NCI-H146 treated with DMSO at 0.1 percent for 48 hours (cell line): Measurements from ENCODE around the gene HSPB6.
A peak's percentile ranks its signal among the peaks of the same experiment; 100 is the strongest.
"Not testable (repeated sequence)": the region's sequence is repeated elsewhere in the genome, so short reads cannot be mapped to it uniquely, and the experiment has no call there.

Source experiments
- DNase-seq: peaks from one replicate; lab custom pipeline; 2025; ENCODE audit not compliant: unreplicated experiment; lab: John Stamatoyannopoulos, UW

HSPB6 gene

GRCh38 chr19:35756377-35757230 lies at the start of gene HSPB6:
Gene HSPB6, minus strand, starts transcription at chr19:35757029. Its CDS starts 21 bp downstream, at chr19:35757008.
- DNase-seq, result no peak

DNA sequence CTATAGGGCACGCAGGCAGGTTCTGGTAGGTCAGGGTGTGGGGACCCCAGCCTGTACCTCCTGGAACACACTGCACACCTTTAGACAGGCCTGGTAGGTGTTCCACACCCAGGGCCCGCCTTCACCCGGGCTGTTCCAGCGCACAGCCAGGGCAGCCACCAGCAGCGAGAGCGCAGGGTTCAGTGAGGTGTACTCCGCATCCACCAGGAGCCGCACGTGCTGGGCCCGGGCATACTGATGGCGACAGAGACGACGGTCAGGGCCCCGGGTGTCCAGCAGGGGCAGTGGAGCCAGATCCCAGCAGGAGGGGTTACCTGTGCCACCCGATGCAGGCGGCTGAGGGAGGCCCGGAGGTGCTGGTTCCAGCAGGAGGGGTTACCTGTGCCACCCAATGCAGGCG lies 49.8 kb upstream of the HSPB6 start:
- DNase-seq, result no peak

DNA sequence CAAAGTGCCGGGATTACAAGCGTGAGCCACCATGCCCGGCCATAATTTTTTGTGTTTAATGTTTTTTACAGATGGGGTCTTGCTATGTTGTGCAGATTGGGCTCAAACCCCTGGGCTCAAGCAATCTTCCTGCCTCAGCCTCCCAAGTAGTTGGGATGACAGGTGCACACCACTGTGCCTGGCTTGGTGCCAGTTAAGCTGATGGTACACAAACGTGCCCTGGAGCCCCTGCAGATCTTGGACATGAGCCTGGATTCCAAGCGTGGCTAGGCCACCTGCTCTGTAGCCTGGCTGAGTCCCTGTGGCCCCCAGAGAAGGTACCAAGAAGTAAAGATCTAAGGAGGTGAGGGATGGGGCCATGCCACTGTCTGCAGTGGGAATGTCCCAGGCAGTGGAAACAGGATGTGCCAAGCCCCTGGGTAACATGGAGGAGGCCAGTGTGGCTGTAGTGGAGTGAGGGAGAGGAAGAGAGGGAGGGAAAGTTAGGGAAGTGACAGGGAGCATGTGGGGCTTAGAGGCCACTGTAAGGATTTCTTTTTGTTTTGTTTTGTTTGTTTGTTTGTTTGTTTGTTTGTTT lies 48.8 kb upstream of the HSPB6 start:
- peak; percentile 9 for DNase-seq

- no peak for DNase-seq
These were observed 45.0 kb upstream of the HSPB6 start for GRCh38 chr19:35801828-35802227.

DNA sequence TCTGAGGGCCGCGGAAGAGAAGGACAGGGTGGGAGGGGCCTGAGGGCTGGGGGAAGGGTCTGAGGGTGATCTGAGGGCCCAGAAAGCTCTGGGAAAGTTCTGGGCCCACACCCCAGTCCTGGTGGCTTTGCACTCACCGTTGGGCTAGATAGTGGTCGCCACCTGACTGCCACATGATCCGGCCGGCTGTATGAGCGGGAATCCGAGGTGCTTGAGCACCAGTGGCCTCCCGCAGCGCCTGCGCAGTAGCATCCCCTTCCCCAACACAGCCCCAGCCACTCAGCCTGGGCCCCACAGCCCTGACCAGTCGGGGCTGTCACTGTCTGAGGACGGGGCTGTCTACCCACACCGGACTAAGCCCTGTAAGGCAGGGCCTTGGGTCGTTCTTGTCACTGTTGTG lies 40.8 kb upstream of the HSPB6 start:
- no peak for DNase-seq

GRCh38 chr19:35796645-35797542 lies 40.1 kb upstream of the HSPB6 start:
- no peak for DNase-seq

DNA sequence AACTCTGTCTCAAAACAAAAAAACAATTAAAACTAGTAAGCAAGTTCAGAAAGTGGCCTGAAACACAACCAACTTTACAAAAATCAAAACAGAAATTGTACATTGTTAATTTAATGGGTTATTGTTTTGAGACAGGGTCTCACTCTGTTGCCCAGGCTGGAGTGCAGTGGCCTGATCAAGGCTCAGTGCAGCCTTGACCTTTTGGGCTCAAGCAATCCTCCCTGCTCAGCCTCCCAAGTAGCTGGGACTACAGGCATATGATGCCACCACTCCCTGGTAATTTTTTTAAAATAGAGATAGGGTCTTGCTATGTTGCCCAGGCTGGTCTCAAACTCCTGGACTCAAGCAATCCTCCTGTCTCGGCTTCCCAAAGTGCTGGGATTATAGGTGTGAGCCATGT lies 38.7 kb upstream of the HSPB6 start:
- not testable (repeated sequence) for DNase-seq

- DNase-seq, result no peak
These were observed 36.7 kb upstream of the HSPB6 start for GRCh38 chr19:35793381-35794165.

- DNase-seq, result no peak
These were observed 36.1 kb upstream of the HSPB6 start for GRCh38 chr19:35792888-35793287.

DNA sequence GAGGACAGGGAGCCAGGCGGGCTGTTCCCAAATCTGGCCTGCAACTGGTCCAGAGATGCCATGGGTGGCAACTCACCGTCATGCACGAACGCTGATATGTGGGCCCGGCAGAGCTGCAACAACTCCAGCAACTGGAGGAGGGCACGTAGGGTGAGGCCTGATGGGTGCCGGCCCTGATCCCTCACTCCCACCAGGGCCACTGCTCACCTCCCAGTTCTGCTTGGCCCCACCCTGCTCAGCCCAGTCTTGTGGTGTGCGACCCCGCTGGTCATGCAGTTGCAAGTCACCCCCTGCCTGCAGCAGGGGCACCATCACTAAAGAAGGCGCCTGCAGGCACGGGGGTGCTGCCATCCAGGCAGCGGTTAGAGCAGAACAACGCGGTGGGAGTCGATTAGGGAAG lies 35.5 kb upstream of the HSPB6 start:
- no peak for DNase-seq

DNA sequence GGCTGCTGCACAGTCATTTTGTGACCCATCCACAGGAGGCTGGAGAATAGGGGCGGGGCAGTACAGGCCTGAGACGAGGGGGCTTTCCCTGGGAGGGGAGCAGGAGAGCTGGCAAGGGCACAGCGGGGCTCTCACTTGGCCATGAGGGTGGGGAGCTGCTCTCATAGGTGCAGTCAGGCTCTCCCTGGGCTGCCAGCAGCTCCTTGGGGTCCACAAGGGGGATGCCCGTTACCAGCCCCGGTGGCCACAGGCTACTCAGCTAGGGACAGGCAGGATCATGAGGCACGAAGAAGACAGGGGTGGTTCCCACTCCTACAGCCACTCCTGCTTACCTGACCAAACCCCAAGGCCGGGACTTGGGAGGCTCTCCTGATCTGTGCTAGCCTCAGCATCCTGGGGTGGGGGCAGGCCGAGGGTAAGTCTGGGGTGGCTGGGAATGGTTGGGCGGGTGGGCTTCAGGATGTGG lies 35.0 kb upstream of the HSPB6 start:
- no peak for DNase-seq

DNA sequence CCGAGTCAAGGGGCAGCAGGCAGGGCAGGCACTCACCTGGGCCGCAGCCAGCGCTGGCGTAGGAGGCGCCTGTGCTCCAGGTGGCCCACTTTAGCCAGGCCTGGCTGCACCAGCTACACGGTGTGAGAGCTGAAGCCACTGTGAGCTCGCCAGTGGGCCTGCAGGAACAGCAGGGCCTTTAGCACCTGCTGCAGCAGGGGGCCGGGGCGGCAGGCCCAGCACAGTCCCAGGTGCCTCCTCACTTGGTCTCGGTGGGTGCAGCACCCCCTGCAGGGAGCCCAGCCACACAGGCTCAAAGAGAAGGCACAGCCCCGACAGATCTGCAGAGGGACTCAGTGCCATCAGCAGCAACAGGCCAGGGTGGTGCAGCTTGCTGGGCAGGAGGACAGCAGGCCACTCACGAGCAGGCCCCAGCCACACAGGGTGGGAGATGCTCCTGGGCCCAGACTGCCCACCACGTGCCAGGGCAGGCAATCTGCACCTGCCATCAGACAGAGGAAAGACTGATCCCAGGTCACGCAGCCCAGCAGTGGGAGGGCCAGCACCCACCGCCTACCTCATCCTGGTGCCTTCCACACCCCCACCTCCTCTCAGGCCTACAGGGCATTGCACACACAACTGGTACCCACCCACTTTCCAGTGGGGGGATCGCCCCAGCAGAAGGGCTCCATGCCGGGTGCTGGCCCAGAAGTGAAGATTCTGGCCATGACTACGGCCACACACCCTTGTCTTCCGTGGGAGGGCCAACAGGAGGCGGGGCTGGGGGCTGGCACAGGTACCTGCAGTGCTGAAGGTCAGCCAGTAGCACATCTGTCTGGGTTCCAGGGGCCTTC lies 34.4 kb upstream of the HSPB6 start:
- peak; percentile 21 for DNase-seq

DNA sequence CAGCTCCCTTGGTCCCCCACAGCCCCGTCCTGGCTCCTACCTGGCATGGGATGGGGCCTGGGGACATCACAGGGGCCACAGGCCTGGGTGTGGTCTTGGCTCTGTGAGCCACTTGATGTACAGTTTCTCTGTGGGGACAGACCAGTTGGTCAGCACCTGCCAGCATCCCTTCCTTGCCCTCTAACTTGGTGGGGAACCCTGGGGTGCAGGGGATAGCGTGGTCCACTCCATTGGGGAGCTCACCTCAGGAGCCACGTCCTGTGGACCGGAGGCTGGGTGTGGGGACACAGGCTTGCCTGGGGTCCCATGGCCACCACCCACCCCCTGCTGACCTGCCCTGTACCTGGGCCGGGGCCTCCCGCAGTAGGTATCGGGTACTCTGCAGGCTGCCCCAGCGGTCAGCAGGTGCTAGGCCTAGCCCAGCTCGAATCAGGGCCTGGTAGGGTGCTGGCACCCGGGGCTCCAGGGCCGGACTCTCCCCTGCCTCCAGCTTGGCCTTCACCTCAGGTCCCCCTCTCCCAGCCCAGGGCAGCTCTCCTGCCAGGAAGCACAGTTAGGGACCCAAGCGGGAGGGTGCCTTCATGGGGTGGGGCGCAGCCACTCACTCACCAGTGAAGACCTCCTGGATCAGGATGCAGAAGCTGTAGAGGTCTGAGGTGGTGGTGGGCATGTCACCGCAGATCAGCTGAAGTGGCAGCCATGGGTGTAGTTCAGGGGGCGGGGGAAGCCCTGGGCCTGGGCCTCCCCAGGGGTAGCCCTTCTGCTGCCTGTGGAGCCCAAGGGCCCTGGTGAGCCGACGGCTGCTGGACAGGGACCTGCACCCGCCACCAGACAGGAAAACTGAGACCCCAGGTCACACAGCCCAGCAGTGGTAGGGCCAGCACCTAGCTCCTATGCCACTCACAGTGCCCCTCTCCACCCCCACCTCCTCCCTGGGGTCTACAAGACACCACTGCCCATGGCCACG lies 33.4 kb upstream of the HSPB6 start:
- no peak for DNase-seq

- no peak for DNase-seq
These were observed 32.6 kb upstream of the HSPB6 start for GRCh38 chr19:35789195-35789977.

- DNase-seq, result no peak
These were observed 31.6 kb upstream of the HSPB6 start for GRCh38 chr19:35788205-35788960.

GRCh38 chr19:35787227-35787799 lies 30.5 kb upstream of the HSPB6 start:
- DNase-seq, result no peak
